ENCODE results near the gene PDLIM3.

The PDLIM3 gene

GRCh38 chr4:185518069-185518468, 17.2 kb downstream of the PDLIM3 start:
- TF ChIP-seq GATA2 (IDR thresholded peaks at IDR 0.05; ENCODE audit: low read depth, low read length) (no peak), GATA3 (IDR thresholded peaks at IDR 0.05; ENCODE audit: low read depth, low read length) (no peak)

- TF ChIP-seq GATA2 (IDR thresholded peaks at IDR 0.05; ENCODE audit: low read depth, low read length) (no peak), GATA3 (IDR thresholded peaks at IDR 0.05; ENCODE audit: low read depth, low read length) (no peak)
Observed at GRCh38 chr4:185515248-185515647, 20.1 kb downstream of the PDLIM3 start.

- TF ChIP-seq GATA3 (IDR thresholded peaks at IDR 0.05; ENCODE audit: low read depth, low read length): no peak
- TF ChIP-seq GATA2 (IDR thresholded peaks at IDR 0.05; ENCODE audit: low read depth, low read length): no peak
Observed at GRCh38 chr4:185514182-185514697, 21.1 kb downstream of the PDLIM3 start.

GRCh38 chr4:185513489-185514181, 21.7 kb downstream of the PDLIM3 start:
- no peak for TF ChIP-seq GATA2 (IDR thresholded peaks at IDR 0.05; ENCODE audit: low read depth, low read length)
- no peak for TF ChIP-seq GATA3 (IDR thresholded peaks at IDR 0.05; ENCODE audit: low read depth, low read length)

- TF ChIP-seq GATA2 (IDR thresholded peaks at IDR 0.05; ENCODE audit: low read depth, low read length) (no peak), GATA3 (IDR thresholded peaks at IDR 0.05; ENCODE audit: low read depth, low read length) (no peak)
Observed at GRCh38 chr4:185512516-185512915, 22.8 kb downstream of the PDLIM3 start.

- TF ChIP-seq GATA3 (IDR thresholded peaks at IDR 0.05; ENCODE audit: low read depth, low read length): no peak
- TF ChIP-seq GATA2 (IDR thresholded peaks at IDR 0.05; ENCODE audit: low read depth, low read length): no peak
Observed at GRCh38 chr4:185510806-185511205, 24.5 kb downstream of the PDLIM3 start.

GRCh38 chr4:185508181-185508580, 27.1 kb downstream of the PDLIM3 start:
- TF ChIP-seq GATA3 (IDR thresholded peaks at IDR 0.05; ENCODE audit: low read depth, low read length) (no peak), GATA2 (IDR thresholded peaks at IDR 0.05; ENCODE audit: low read depth, low read length) (no peak)

GRCh38 chr4:185506422-185506821, 28.9 kb downstream of the PDLIM3 start:
- no peak for TF ChIP-seq GATA2 (IDR thresholded peaks at IDR 0.05; ENCODE audit: low read depth, low read length)
- TF ChIP-seq GATA3 (IDR thresholded peaks at IDR 0.05; ENCODE audit: low read depth, low read length): no peak

- TF ChIP-seq GATA2 (IDR thresholded peaks at IDR 0.05; ENCODE audit: low read depth, low read length): no peak
- no peak for TF ChIP-seq GATA3 (IDR thresholded peaks at IDR 0.05; ENCODE audit: low read depth, low read length)
Observed at GRCh38 chr4:185504098-185505047, 30.9 kb downstream of the PDLIM3 start.

GRCh38 chr4:185502386-185502785, 32.9 kb downstream of the PDLIM3 start:
- TF ChIP-seq GATA2 (IDR thresholded peaks at IDR 0.05; ENCODE audit: low read depth, low read length) (no peak), GATA3 (IDR thresholded peaks at IDR 0.05; ENCODE audit: low read depth, low read length) (no peak)

GRCh38 chr4:185500576-185500975, 34.7 kb downstream of the PDLIM3 start:
- TF ChIP-seq GATA2 (IDR thresholded peaks at IDR 0.05; ENCODE audit: low read depth, low read length) (no peak), GATA3 (IDR thresholded peaks at IDR 0.05; ENCODE audit: low read depth, low read length) (no peak)

GRCh38 chr4:185500035-185500434, 35.3 kb downstream of the PDLIM3 start:
- TF ChIP-seq GATA3 (IDR thresholded peaks at IDR 0.05; ENCODE audit: low read depth, low read length): no peak
- TF ChIP-seq GATA2 (IDR thresholded peaks at IDR 0.05; ENCODE audit: low read depth, low read length): no peak

- no peak for TF ChIP-seq GATA3 (IDR thresholded peaks at IDR 0.05; ENCODE audit: low read depth, low read length)
- no peak for TF ChIP-seq GATA2 (IDR thresholded peaks at IDR 0.05; ENCODE audit: low read depth, low read length)
Observed at GRCh38 chr4:185488650-185489049, 46.7 kb downstream of the PDLIM3 start.

- TF ChIP-seq GATA2 (IDR thresholded peaks at IDR 0.05; ENCODE audit: low read depth, low read length): no peak
- TF ChIP-seq GATA3 (IDR thresholded peaks at IDR 0.05; ENCODE audit: low read depth, low read length): no peak
Observed at GRCh38 chr4:185481401-185481800, 53.9 kb downstream of the PDLIM3 start.
